Measurements from ENCODE around the gene PDPN.

PDPN gene

GRCh38 chr1:13577846-13578245 lies 5.8 kb upstream of the PDPN start:
- DNase-seq (ENCODE audit: low spot score), result no peak

GRCh38 chr1:13581446-13581845 lies 2.2 kb upstream of the PDPN start:
- no peak for DNase-seq (ENCODE audit: low spot score)

GRCh38 chr1:13582713-13583443 lies 754 bp upstream of the PDPN start:
- no peak for DNase-seq (ENCODE audit: low spot score)

DNA sequence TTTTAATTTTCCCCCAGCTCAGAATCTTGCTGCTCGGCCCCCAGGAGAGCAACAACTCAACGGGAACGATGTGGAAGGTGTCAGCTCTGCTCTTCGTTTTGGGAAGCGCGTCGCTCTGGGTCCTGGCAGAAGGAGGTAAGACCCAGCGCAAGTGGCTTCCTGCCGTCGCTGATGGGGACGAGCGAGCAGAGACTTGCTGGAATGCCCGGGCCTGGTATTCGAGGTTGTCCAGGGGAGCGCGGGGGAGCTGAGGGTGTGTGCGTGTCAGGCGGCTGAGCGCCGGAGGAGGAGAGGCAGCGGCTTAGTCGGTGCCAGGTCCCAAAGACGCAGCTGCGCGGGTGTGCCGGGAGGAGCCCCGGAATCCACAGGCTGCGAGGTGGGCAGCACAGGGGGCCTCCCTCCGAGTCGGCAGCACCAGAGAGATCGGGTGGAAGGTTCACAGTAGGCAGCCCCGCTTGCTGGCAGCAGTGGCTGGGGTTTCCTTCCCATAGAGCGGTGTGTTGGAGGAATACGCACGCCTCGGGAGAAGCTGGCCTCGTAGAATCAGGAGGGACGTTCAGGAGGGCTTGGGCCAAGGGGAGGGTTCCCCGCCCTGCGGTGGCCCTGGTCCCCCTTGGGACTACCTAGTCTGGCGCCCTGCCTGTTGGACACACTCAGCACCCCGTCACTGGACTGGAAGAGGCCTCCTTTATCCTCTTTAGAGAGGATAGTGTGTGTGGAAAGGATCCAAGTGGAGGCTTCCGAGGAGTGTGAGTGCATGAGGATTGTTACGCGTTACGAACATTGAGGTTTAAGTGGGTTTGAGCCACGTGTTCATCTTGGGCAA lies 547 bp downstream of the PDPN start:
- peak; percentile 76 for DNase-seq (ENCODE audit: low spot score)

DNA sequence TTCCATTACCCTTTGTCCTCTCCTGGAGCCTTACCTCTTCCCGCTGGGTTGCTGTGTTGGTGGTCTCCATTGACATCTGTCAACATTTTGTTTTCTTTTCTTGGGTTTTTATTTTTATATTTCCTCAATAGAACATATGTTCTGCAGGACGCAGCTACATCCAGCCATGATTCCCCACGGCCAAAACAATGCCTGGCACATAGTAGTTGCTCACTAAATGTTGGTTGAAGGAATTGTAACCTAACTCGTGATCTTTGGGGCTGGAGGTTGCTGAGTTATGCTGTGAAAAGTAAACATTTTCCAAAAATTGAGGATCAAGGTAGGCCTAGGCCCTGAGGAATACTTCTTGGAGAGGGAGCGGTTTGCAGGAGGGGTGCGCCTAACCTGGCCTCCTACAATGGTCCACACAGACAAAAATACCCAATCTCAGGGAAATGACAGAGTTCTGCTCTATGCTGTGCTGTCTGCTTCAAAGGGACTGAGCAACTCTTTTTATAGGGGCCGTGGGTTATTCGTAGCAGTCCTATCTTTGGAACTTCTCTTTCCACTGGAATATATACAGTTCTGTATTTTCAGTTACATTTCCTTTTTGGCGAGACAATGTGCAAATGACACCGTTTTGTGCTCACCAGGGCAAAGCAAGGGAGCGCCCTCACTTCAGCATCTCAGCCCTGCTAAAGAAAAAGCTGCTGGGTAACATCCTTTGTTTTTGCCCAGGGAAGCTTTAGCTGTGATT lies 1.4 kb downstream of the PDPN start:
- no peak for DNase-seq (ENCODE audit: low spot score)

- DNase-seq (ENCODE audit: low spot score), result no peak
These were observed 2.0 kb downstream of the PDPN start for GRCh38 chr1:13585612-13585991.

GRCh38 chr1:13586001-13586400 lies 2.4 kb downstream of the PDPN start:
- peak; percentile 23 for DNase-seq (ENCODE audit: low spot score)

GRCh38 chr1:13587256-13588030 lies 3.8 kb downstream of the PDPN start:
- no peak for DNase-seq (ENCODE audit: low spot score)

- DNase-seq (ENCODE audit: low spot score), result no peak
These were observed 5.5 kb downstream of the PDPN start for GRCh38 chr1:13588946-13589796.

- no peak for DNase-seq (ENCODE audit: low spot score)
These were observed 6.9 kb downstream of the PDPN start for GRCh38 chr1:13590486-13590885.

- DNase-seq (ENCODE audit: low spot score), result peak; percentile 91
These were observed 10.0 kb downstream of the PDPN start for GRCh38 chr1:13593511-13594131.

GRCh38 chr1:13595411-13595810 lies 11.8 kb downstream of the PDPN start:
- no peak for DNase-seq (ENCODE audit: low spot score)

- no peak for DNase-seq (ENCODE audit: low spot score)
These were observed 13.5 kb downstream of the PDPN start for GRCh38 chr1:13597166-13597565.

GRCh38 chr1:13600762-13601453 lies 17.3 kb downstream of the PDPN start:
- no peak for DNase-seq (ENCODE audit: low spot score)

DNA sequence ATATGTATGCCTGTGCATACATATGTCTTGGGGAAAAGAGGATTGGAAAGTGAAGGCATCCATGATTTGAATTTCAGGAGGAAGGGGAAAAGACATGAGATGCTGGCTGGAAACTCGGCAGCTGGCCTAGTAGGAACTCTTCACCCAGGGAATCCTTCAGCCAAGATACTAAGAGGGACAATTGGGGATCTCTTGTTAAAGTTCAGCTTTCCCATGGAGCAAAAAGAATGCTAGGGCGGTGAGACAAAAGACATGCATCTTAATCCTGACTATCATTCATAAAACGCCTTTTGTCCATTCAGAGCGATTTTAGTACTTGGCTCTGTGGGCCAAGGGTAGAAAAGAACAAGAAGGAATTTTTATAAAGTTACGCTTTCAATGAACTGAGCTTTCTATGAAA lies 20.5 kb downstream of the PDPN start:
- DNase-seq (ENCODE audit: low spot score), result no peak

DNA sequence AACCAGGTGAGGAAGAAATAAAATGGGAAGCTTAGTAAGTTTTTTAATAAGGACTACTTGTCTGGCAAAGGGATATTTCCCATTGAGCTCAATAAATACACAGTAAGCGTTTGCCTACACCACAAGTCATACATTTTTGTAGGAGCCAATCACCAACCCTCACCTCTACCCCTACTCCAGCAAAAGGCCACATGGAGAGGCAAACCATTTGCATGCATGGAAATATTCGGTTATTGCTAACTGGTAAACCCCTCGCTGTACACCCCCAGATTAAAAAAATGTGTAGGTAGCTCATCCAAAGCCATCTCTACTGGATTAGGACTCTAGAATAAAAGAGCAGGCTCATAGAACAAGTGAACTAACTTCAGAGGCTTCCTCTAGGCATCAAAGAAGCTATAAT lies 21.1 kb downstream of the PDPN start:
- no peak for DNase-seq (ENCODE audit: low spot score)

- DNase-seq (ENCODE audit: low spot score), result peak; percentile 87
These were observed 21.5 kb downstream of the PDPN start for GRCh38 chr1:13605159-13605558.

GRCh38 chr1:13607002-13607401 lies 23.4 kb downstream of the PDPN start:
- DNase-seq (ENCODE audit: low spot score), result no peak

DNA sequence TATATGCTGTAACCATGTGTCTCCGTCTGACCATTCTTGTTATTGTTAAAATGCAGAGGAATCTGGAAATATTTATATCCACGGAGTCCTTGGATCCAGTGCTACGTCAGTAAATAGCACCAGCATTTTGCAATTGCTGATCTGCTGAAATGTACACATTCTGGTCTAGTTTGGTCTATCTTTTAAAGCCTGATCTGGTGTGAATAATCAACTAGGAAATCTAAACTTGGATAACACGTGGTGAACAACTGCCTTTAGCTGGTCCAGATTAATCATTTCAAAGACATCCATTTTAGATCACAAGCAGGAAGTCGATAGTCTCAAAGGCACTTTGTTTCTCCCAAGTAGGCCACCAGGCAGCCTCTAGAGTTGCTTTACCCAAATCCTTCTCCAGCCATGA lies 32.6 kb downstream of the PDPN start:
- DNase-seq (ENCODE audit: low spot score), result no peak

GRCh38 chr1:13617108-13617507 lies 33.5 kb downstream of the PDPN start:
- no peak for DNase-seq (ENCODE audit: low spot score)

All from AG20443 (cell line).